ENCODE data around the gene TBPL1.
A peak's percentile ranks its signal among the peaks of the same experiment; 100 is the strongest.

The TBPL1 gene

DNA sequence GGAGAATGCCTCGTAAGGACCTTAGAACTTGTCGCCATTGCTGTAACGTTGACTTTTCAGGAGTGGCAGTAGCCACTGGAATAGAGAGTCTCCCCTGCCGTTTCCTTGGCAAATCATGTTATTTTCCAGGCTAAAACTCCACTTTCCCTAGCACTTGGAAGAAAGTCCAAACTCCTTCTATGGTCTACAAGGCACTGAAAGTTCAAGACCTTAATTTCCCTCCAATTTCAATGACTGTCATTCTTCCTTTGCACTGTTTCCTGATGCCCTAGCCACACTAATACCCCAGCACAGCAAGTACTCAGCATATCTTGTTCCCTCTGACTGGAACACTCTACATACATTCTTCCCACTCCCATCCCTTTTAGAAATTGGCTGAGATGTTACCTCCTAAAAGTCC is 1.8 kb upstream of the TBPL1 start:
- Histone ChIP-seq H3K9me2 (replicated peaks; ENCODE audit: insufficient read depth, low read length) (no peaks in the 10 kb centered on the region), H3K36me3 (replicated peaks; ENCODE audit: insufficient read depth, low read length) (no peaks in the 10 kb centered on the region), H3K9me3 (replicated peaks; ENCODE audit: insufficient read depth, low read length) (no peaks in the 10 kb centered on the region), H2AFZ (ENCODE audit: low read length) (peak overlapping the region; percentile 85), H3F3A (ENCODE audit: insufficient read depth, low read length) (peaks cover 11% of the 10 kb centered on the region), H3K27me3 (replicated peaks; ENCODE audit: insufficient read depth, low read length) (no peaks in the 10 kb centered on the region), H3K79me2 (ENCODE audit: low read length) (peaks cover 31% of the 10 kb centered on the region), H3K4me2 (ENCODE audit: low read depth, low read length) (peak overlapping the region; percentile 85), H3K27ac (ENCODE audit: low read length) (no peak overlapping the region), H3K9ac (ENCODE audit: low read length) (no peak overlapping the region; the same call in 1 of the 2 replicates), H3K4me1 (ENCODE audit: low read length) (peaks cover 18% of the 10 kb centered on the region; the same call in 1 of the 2 replicates), H4K20me1 (ENCODE audit: insufficient read depth, low read length) (no peaks in the 10 kb centered on the region), H3K4me3 (ENCODE audit: low read length) (peak overlapping the region; percentile 92)
- TF ChIP-seq EZH2phosphoT487 (IDR thresholded peaks at IDR 0.05; ENCODE audit: low read length): no peak
- TF ChIP-seq EZH2 (optimal IDR thresholded peaks at IDR 0.05; ENCODE audit: low read depth, low read length): no peak
- TF ChIP-seq, protein P1, sequence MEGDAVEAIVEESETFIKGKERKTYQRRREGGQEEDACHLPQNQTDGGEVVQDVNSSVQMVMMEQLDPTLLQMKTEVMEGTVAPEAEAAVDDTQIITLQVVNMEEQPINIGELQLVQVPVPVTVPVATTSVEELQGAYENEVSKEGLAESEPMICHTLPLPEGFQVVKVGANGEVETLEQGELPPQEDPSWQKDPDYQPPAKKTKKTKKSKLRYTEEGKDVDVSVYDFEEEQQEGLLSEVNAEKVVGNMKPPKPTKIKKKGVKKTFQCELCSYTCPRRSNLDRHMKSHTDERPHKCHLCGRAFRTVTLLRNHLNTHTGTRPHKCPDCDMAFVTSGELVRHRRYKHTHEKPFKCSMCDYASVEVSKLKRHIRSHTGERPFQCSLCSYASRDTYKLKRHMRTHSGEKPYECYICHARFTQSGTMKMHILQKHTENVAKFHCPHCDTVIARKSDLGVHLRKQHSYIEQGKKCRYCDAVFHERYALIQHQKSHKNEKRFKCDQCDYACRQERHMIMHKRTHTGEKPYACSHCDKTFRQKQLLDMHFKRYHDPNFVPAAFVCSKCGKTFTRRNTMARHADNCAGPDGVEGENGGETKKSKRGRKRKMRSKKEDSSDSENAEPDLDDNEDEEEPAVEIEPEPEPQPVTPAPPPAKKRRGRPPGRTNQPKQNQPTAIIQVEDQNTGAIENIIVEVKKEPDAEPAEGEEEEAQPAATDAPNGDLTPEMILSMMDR (IDR thresholded peaks at IDR 0.05; ENCODE audit: low read length): no peak
- no peak for DNase-seq

- DNase-seq: peak; percentile 71
- H3F3A ChIP-seq (ENCODE audit: insufficient read depth, low read length): peaks cover 11% of the 10 kb centered on the region
- peak overlapping the region; percentile 39; the same call in 1 of the 2 replicates for H3K27ac ChIP-seq (ENCODE audit: low read length)
- no peaks in the 10 kb centered on the region for H3K36me3 ChIP-seq (replicated peaks; ENCODE audit: insufficient read depth, low read length)
- no peaks in the 10 kb centered on the region for H4K20me1 ChIP-seq (ENCODE audit: insufficient read depth, low read length)
- peaks cover 40% of the 10 kb centered on the region for H3K79me2 ChIP-seq (ENCODE audit: low read length)
- H2AFZ ChIP-seq (ENCODE audit: low read length): peak overlapping the region; percentile 85
- H3K27me3 ChIP-seq (replicated peaks; ENCODE audit: insufficient read depth, low read length): no peaks in the 10 kb centered on the region
- no peaks in the 10 kb centered on the region for H3K9me2 ChIP-seq (replicated peaks; ENCODE audit: insufficient read depth, low read length)
- H3K4me3 ChIP-seq (ENCODE audit: low read length): peak overlapping the region; percentile 92
- H3K9me3 ChIP-seq (replicated peaks; ENCODE audit: insufficient read depth, low read length): no peaks in the 10 kb centered on the region
- peak overlapping the region; percentile 71 for H3K9ac ChIP-seq (ENCODE audit: low read length)
- peak overlapping the region; percentile 85 for H3K4me2 ChIP-seq (ENCODE audit: low read depth, low read length)
- TF ChIP-seq EZH2phosphoT487 (IDR thresholded peaks at IDR 0.05; ENCODE audit: low read length): no peak
- TF ChIP-seq, protein P1 (IDR thresholded peaks at IDR 0.05; ENCODE audit: low read length): peak; percentile 39
- H3K4me1 ChIP-seq (ENCODE audit: low read length): peaks cover 18% of the 10 kb centered on the region; the same call in 1 of the 2 replicates
These were observed 876 bp upstream of the TBPL1 start for GRCh38 chr6:133951881-133952814.

GRCh38 chr6:133953634-133954415 is 801 bp downstream of the TBPL1 start:
- Histone ChIP-seq H3K79me2 (ENCODE audit: low read length) (peaks cover 53% of the 10 kb centered on the region), H3K4me1 (ENCODE audit: low read length) (peaks cover 18% of the 10 kb centered on the region; the same call in 1 of the 2 replicates), H3K36me3 (replicated peaks; ENCODE audit: insufficient read depth, low read length) (no peaks in the 10 kb centered on the region), H3K27ac (ENCODE audit: low read length) (no peak overlapping the region), H3K27me3 (replicated peaks; ENCODE audit: insufficient read depth, low read length) (no peaks in the 10 kb centered on the region), H3K4me3 (ENCODE audit: low read length) (peak overlapping the region; percentile 92), H3K4me2 (ENCODE audit: low read depth, low read length) (peak overlapping the region; percentile 63), H2AFZ (ENCODE audit: low read length) (peak overlapping the region; percentile 85), H3K9me3 (replicated peaks; ENCODE audit: insufficient read depth, low read length) (no peaks in the 10 kb centered on the region), H4K20me1 (ENCODE audit: insufficient read depth, low read length) (no peaks in the 10 kb centered on the region), H3K9ac (ENCODE audit: low read length) (peak overlapping the region; percentile 73), H3F3A (ENCODE audit: insufficient read depth, low read length) (peaks cover 11% of the 10 kb centered on the region), H3K9me2 (replicated peaks; ENCODE audit: insufficient read depth, low read length) (no peaks in the 10 kb centered on the region)
- peak; percentile 23 for DNase-seq
- TF ChIP-seq EZH2 (optimal IDR thresholded peaks at IDR 0.05; ENCODE audit: low read depth, low read length): no peak
- TF ChIP-seq EZH2phosphoT487 (IDR thresholded peaks at IDR 0.05; ENCODE audit: low read length): no peak
- TF ChIP-seq, protein P1 (IDR thresholded peaks at IDR 0.05; ENCODE audit: low read length): no peak
